ENCODE measurements around the gene ZIC1.

ZIC1 gene

GRCh38 chr3:147410116-147410525 lies 956 bp downstream of the ZIC1 start:
- DNase-seq (ENCODE audit: low spot score), result no peak

GRCh38 chr3:147410526-147411237 lies 1.5 kb downstream of the ZIC1 start:
- DNase-seq (ENCODE audit: low spot score), result no peak

GRCh38 chr3:147411238-147411814 lies 2.2 kb downstream of the ZIC1 start:
- no peak for DNase-seq (ENCODE audit: low spot score)

- DNase-seq (ENCODE audit: low spot score), result no peak
Measured at GRCh38 chr3:147411815-147412241, 2.7 kb downstream of the ZIC1 start.

GRCh38 chr3:147412261-147412916 lies 3.2 kb downstream of the ZIC1 start:
- no peak for DNase-seq (ENCODE audit: low spot score)

GRCh38 chr3:147412917-147413685 lies 3.9 kb downstream of the ZIC1 start:
- DNase-seq (ENCODE audit: low spot score), result no peak

- no peak for DNase-seq (ENCODE audit: low spot score)
Measured at GRCh38 chr3:147413686-147414389, 4.7 kb downstream of the ZIC1 start.

- DNase-seq (ENCODE audit: low spot score), result no peak
Measured at GRCh38 chr3:147414390-147415138, 5.4 kb downstream of the ZIC1 start.

- no peak for DNase-seq (ENCODE audit: low spot score)
Measured at GRCh38 chr3:147415286-147415685, 6.1 kb downstream of the ZIC1 start.

GRCh38 chr3:147415874-147416273 lies 6.7 kb downstream of the ZIC1 start:
- DNase-seq (ENCODE audit: low spot score), result no peak

GRCh38 chr3:147416931-147417330 lies 7.8 kb downstream of the ZIC1 start:
- no peak for DNase-seq (ENCODE audit: low spot score)

- DNase-seq (ENCODE audit: low spot score), result no peak
Measured at GRCh38 chr3:147417551-147418295, 8.6 kb downstream of the ZIC1 start.

- DNase-seq (ENCODE audit: low spot score), result no peak
Measured at GRCh38 chr3:147418371-147418781, 9.2 kb downstream of the ZIC1 start.

GRCh38 chr3:147418808-147419701 lies 9.9 kb downstream of the ZIC1 start:
- no peak for DNase-seq (ENCODE audit: low spot score)

GRCh38 chr3:147419781-147420224 lies 10.6 kb downstream of the ZIC1 start:
- no peak for DNase-seq (ENCODE audit: low spot score)

- no peak for DNase-seq (ENCODE audit: low spot score)
Measured at GRCh38 chr3:147420353-147421183, 11.4 kb downstream of the ZIC1 start.

GRCh38 chr3:147421184-147421912 lies 12.2 kb downstream of the ZIC1 start:
- DNase-seq (ENCODE audit: low spot score), result no peak

- DNase-seq (ENCODE audit: low spot score), result no peak
Measured at GRCh38 chr3:147422196-147422595, 13.0 kb downstream of the ZIC1 start.

Measured in NAMALWA (cell line).